ENCODE results near the gene IFNL2. TPM values are rescaled to one million over a fixed set of nuclear protein-coding genes. Genes with fewer than 3 reads are reported as not detected.

The IFNL2 gene
- total RNA-seq, 2 donors from 2014 or later = not detected

- DNase-seq = no peak
- no peak overlapping the region for H3K27ac ChIP-seq
- no peak for ATAC-seq
- no peak overlapping the region for H3K4me3 ChIP-seq
- no peaks in the 10 kb centered on the region for H3K9me3 ChIP-seq
- no peaks in the 10 kb centered on the region for H3K4me1 ChIP-seq
- no peaks in the 10 kb centered on the region for H3K36me3 ChIP-seq (replicated peaks in 1 of 2; ENCODE audit: insufficient read depth in 1 of 2, low read depth in 2 of 2)
- no peaks in the 10 kb centered on the region for H3K27me3 ChIP-seq
- intact Hi-C loops (cut with DNase I) = no loop called here
- WGBS, 2 donors = 69 to 78% methylated on average over 4 of the region's 4 CpGs
- TF ChIP-seq POLR2A (IDR thresholded peaks at IDR 0.05) (no peak), CTCF (IDR thresholded peaks at IDR 0.05) (no peak)
Observed at GRCh38 chr19:39301021-39301420, 32.8 kb downstream of the IFNL2 start.

- H3K27me3 ChIP-seq = no peaks in the 10 kb centered on the region
- DNase-seq = no peak
- no peak overlapping the region for H3K27ac ChIP-seq
- H3K4me3 ChIP-seq = no peak overlapping the region
- no peaks in the 10 kb centered on the region for H3K9me3 ChIP-seq
- H3K36me3 ChIP-seq (replicated peaks in 1 of 2; ENCODE audit: insufficient read depth in 1 of 2, low read depth in 2 of 2) = no peaks in the 10 kb centered on the region
- no peak for ATAC-seq
- 88 to 91% methylated on average over 3 of the region's 3 CpGs for WGBS, 2 donors
- intact Hi-C loops (cut with DNase I) = no loop called here
- no peaks in the 10 kb centered on the region for H3K4me1 ChIP-seq
- TF ChIP-seq POLR2A (IDR thresholded peaks at IDR 0.05) (no peak), CTCF (IDR thresholded peaks at IDR 0.05) (no peak)
Observed at GRCh38 chr19:39301562-39301961, 33.4 kb downstream of the IFNL2 start.

- no peak for TF ChIP-seq CTCF (IDR thresholded peaks at IDR 0.05)
- no peak for TF ChIP-seq POLR2A (IDR thresholded peaks at IDR 0.05)
- Histone ChIP-seq H3K27me3 (no peaks in the 10 kb centered on the region), H3K9me3 (no peaks in the 10 kb centered on the region), H3K4me1 (peaks cover 8% of the 10 kb centered on the region), H3K27ac (no peak overlapping the region), H3K36me3 (replicated peaks in 1 of 2; ENCODE audit: insufficient read depth in 1 of 2, low read depth in 2 of 2) (no peaks in the 10 kb centered on the region), H3K4me3 (no peak overlapping the region)
- DNase-seq (no peak), ATAC-seq (no peak)
- WGBS, 2 donors = 47 to 51% methylated on average over 9 to 10 of the region's 10 CpGs
- intact Hi-C loops (cut with DNase I) = no loop called here
Observed at GRCh38 chr19:39303373-39304184, 35.4 kb downstream of the IFNL2 start.

- H3K4me1 ChIP-seq = peaks cover 8% of the 10 kb centered on the region
- no peak for ATAC-seq
- H3K27ac ChIP-seq = no peak overlapping the region
- no peaks in the 10 kb centered on the region for H3K36me3 ChIP-seq (replicated peaks in 1 of 2; ENCODE audit: insufficient read depth in 1 of 2, low read depth in 2 of 2)
- intact Hi-C loops (cut with DNase I) = no loop called here
- DNase-seq = no peak
- no peak overlapping the region for H3K4me3 ChIP-seq
- no peak for TF ChIP-seq POLR2A (IDR thresholded peaks at IDR 0.05)
- no peak for TF ChIP-seq CTCF (IDR thresholded peaks at IDR 0.05)
- H3K9me3 ChIP-seq = no peaks in the 10 kb centered on the region
- H3K27me3 ChIP-seq = no peaks in the 10 kb centered on the region
Observed at GRCh38 chr19:39304185-39304513, 36.0 kb downstream of the IFNL2 start.
